Hippocampal formation (tissue), 2 donors: ENCODE results near the gene LSM10.
A peak's percentile ranks its signal among the peaks of the same experiment; 100 is the strongest.

ENCODE experiments used
- DNase-seq, 2 donors: peaks; one replicate each; lab custom pipeline; 2025; lab: John Stamatoyannopoulos, UW

Gene LSM10

GRCh38 chr1:36383240-36383639 is 14.5 kb downstream of the LSM10 start:
- DNase-seq: no peak

GRCh38 chr1:36382669-36383068 is 15.0 kb downstream of the LSM10 start:
- DNase-seq: no peak

GRCh38 chr1:36382231-36382630 is 15.5 kb downstream of the LSM10 start:
- DNase-seq: no peak

GRCh38 chr1:36381405-36381804 is 16.3 kb downstream of the LSM10 start:
- DNase-seq: no peak

- DNase-seq: no peak
Observed at GRCh38 chr1:36380782-36381181, 16.9 kb downstream of the LSM10 start.

GRCh38 chr1:36380143-36380619 is 17.5 kb downstream of the LSM10 start:
- DNase-seq: no peak

- no peak for DNase-seq
Observed at GRCh38 chr1:36377791-36378492, 19.8 kb downstream of the LSM10 start.

- no peak for DNase-seq
Observed at GRCh38 chr1:36372617-36373016, 25.1 kb downstream of the LSM10 start.

GRCh38 chr1:36369061-36369861 is 28.4 kb downstream of the LSM10 start:
- DNase-seq: peak; percentile 50 to 54

GRCh38 chr1:36367798-36368197 is 29.9 kb downstream of the LSM10 start:
- no peak for DNase-seq

- no peak for DNase-seq
Observed at GRCh38 chr1:36367066-36367465, 30.6 kb downstream of the LSM10 start.

- DNase-seq: peak; percentile 72 to 79
Observed at GRCh38 chr1:36366091-36366661, 31.5 kb downstream of the LSM10 start.

GRCh38 chr1:36365381-36365780 is 32.3 kb downstream of the LSM10 start:
- DNase-seq: peak; percentile 35 to 58

- DNase-seq: no peak
Observed at GRCh38 chr1:36359911-36360550, 37.7 kb downstream of the LSM10 start.

GRCh38 chr1:36359383-36359782 is 38.3 kb downstream of the LSM10 start:
- no peak for DNase-seq

GRCh38 chr1:36358514-36359084 is 39.1 kb downstream of the LSM10 start:
- no peak for DNase-seq

- DNase-seq: no peak
Observed at GRCh38 chr1:36355811-36356210, 41.9 kb downstream of the LSM10 start.

- DNase-seq: no peak
Observed at GRCh38 chr1:36354486-36354885, 43.2 kb downstream of the LSM10 start.

GRCh38 chr1:36352910-36353878 is 44.5 kb downstream of the LSM10 start:
- no peak for DNase-seq

- no peak for DNase-seq
Observed at GRCh38 chr1:36352125-36352909, 45.4 kb downstream of the LSM10 start.
